Measurements from ENCODE around the gene GPBP1. TPM values are rescaled to one million over a fixed set of nuclear protein-coding genes. Genes with fewer than 3 reads are reported as not detected.

The GPBP1 gene
- total RNA-seq, 2 donors from 2014 or later: 135 to 136 TPM

- Mint-ChIP-seq H3K4me1 (peaks cover 3% of the 10 kb centered on the region), H3K4me3 (no peak overlapping the region)
- ATAC-seq: no peak
These were observed 138.3 kb downstream of the GPBP1 start for GRCh38 chr5:57311921-57312735.

GRCh38 chr5:57313716-57314115 is 139.9 kb downstream of the GPBP1 start:
- H3K36me3 Mint-ChIP-seq (ENCODE audit: low read depth): no peaks in the 10 kb centered on the region
- ATAC-seq (no peak), DNase-seq (no peak)
- H3K27ac Mint-ChIP-seq: no peak overlapping the region
- H3K4me3 Mint-ChIP-seq: no peak overlapping the region
- peaks cover 27% of the 10 kb centered on the region for H3K27me3 Mint-ChIP-seq
- H3K9me3 ChIP-seq (ENCODE audit: control insufficient read depth, low read length, poor library complexity, severe bottlenecking): no peaks in the 10 kb centered on the region
- peaks cover 3% of the 10 kb centered on the region for H3K4me1 Mint-ChIP-seq

More at GRCh38 chr5:57311921-57312735, 138.3 kb downstream of the GPBP1 start:
- no peaks in the 10 kb centered on the region for H3K9me3 ChIP-seq (ENCODE audit: control insufficient read depth, low read length, poor library complexity, severe bottlenecking)
- H3K27me3 Mint-ChIP-seq: peaks cover 19% of the 10 kb centered on the region
- no peak for DNase-seq
- H3K27ac Mint-ChIP-seq: no peak overlapping the region
- H3K36me3 Mint-ChIP-seq (ENCODE audit: low read depth): no peaks in the 10 kb centered on the region

Other genes starting within 250 kb of the GPBP1 start
- 10 to 100 TPM; 24.6 to 30.4 TPM for gene MIER3, start 221.9 kb upstream of the GPBP1 start, total RNA-seq

Data from T-helper 17 cell (primary cell).